ENCODE data around the gene TMEM132C.

TMEM132C gene

DNA sequence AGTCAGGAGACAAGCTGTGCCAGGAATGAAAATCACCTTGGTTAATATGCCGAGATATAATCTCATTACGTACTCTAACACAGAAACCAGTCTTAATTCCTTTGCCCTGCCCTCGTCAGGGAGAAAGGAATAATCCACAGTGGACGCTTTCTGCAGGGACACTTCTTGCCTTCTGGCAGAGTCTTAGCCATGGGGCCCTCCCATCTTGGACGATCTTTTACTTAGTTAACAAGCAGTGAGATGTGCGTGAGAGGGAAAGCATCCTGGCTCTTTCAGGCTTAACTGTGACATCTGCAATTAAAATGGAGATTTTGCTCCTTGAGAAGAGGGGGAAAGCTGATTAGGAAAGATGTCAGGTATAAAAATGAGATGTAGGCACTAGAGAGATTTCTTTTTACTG, 246.4 kb downstream of the TMEM132C start:
- DNase-seq (ENCODE audit: extremely low spot score): no peak
- TF ChIP-seq FOXA1 (IDR thresholded peaks at IDR 0.05) (no peak), SUZ12 (IDR thresholded peaks at IDR 0.05) (no peak), HDGF (IDR thresholded peaks at IDR 0.05; ENCODE audit: borderline replicate concordance) (no peak), BHLHE40 (IDR thresholded peaks at IDR 0.05; ENCODE audit: borderline replicate concordance) (no peak), ZNF384 (IDR thresholded peaks at IDR 0.05) (no peak), LEF1 (IDR thresholded peaks at IDR 0.05; ENCODE audit: borderline replicate concordance) (no peak), ELF4 (IDR thresholded peaks at IDR 0.05) (no peak), ARNT (IDR thresholded peaks at IDR 0.05) (no peak), CTBP1 (IDR thresholded peaks at IDR 0.05; ENCODE audit: borderline replicate concordance) (no peak), FOXK2 (IDR thresholded peaks at IDR 0.05) (no peak), TARDBP (IDR thresholded peaks at IDR 0.05) (no peak)
- CTCF ChIA-PET: no interaction called here
- POLR2A ChIA-PET: no interaction called here

DNA sequence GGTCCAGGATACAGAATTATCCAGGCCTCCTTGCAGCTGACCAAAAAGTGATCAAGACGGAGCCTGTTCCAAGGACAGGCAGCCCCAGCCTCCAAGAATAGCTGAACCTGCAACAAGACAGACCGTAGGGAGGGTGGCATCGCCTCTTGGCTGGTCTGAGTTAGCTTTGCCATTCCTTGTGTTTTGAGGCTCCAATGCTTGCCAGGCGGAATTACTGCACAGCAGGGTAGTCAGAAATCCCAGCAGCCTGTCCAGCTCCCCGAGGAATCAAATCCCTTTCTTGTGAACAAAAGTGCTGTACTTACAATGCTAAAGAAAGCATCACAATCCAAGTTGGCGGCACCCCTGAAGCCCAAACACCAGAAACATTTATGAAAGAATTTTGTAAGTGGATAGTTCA, 246.9 kb downstream of the TMEM132C start:
- ChIA-PET POLR2A (no interaction called here), CTCF (no interaction called here)
- TF ChIP-seq CTBP1 (IDR thresholded peaks at IDR 0.05; ENCODE audit: borderline replicate concordance) (no peak), LEF1 (IDR thresholded peaks at IDR 0.05; ENCODE audit: borderline replicate concordance) (no peak), TARDBP (IDR thresholded peaks at IDR 0.05) (no peak), FOXA1 (IDR thresholded peaks at IDR 0.05) (no peak), ELF4 (IDR thresholded peaks at IDR 0.05) (no peak), HDGF (IDR thresholded peaks at IDR 0.05; ENCODE audit: borderline replicate concordance) (no peak), SP1 (IDR thresholded peaks at IDR 0.05) (no peak), ARNT (IDR thresholded peaks at IDR 0.05) (no peak), FOXK2 (IDR thresholded peaks at IDR 0.05) (no peak), FOXM1 (IDR thresholded peaks at IDR 0.05; ENCODE audit: borderline replicate concordance) (no peak), ZNF384 (IDR thresholded peaks at IDR 0.05) (no peak), BHLHE40 (IDR thresholded peaks at IDR 0.05; ENCODE audit: borderline replicate concordance) (no peak), SUZ12 (IDR thresholded peaks at IDR 0.05) (no peak), NFRKB (IDR thresholded peaks at IDR 0.05) (no peak), L3MBTL2 (conservative IDR thresholded peaks at IDR 0.05) (no peak)
- TF ChIP-seq, protein P1, sequence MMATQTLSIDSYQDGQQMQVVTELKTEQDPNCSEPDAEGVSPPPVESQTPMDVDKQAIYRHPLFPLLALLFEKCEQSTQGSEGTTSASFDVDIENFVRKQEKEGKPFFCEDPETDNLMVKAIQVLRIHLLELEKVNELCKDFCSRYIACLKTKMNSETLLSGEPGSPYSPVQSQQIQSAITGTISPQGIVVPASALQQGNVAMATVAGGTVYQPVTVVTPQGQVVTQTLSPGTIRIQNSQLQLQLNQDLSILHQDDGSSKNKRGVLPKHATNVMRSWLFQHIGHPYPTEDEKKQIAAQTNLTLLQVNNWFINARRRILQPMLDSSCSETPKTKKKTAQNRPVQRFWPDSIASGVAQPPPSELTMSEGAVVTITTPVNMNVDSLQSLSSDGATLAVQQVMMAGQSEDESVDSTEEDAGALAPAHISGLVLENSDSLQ (IDR thresholded peaks at IDR 0.05): no peak
- DNase-seq (ENCODE audit: extremely low spot score): no peak

- CTCF ChIA-PET: no interaction called here
- TF ChIP-seq ELF4 (IDR thresholded peaks at IDR 0.05) (no peak), SUZ12 (IDR thresholded peaks at IDR 0.05) (no peak), L3MBTL2 (conservative IDR thresholded peaks at IDR 0.05) (no peak), BHLHE40 (IDR thresholded peaks at IDR 0.05; ENCODE audit: borderline replicate concordance) (no peak), HDGF (IDR thresholded peaks at IDR 0.05; ENCODE audit: borderline replicate concordance) (no peak), ARNT (IDR thresholded peaks at IDR 0.05) (no peak), FOXA1 (IDR thresholded peaks at IDR 0.05) (no peak)
- no peak for DNase-seq (ENCODE audit: extremely low spot score)
- POLR2A ChIA-PET: no interaction called here
These were observed 251.7 kb downstream of the TMEM132C start for GRCh38 chr12:128518644-128519043.

DNA sequence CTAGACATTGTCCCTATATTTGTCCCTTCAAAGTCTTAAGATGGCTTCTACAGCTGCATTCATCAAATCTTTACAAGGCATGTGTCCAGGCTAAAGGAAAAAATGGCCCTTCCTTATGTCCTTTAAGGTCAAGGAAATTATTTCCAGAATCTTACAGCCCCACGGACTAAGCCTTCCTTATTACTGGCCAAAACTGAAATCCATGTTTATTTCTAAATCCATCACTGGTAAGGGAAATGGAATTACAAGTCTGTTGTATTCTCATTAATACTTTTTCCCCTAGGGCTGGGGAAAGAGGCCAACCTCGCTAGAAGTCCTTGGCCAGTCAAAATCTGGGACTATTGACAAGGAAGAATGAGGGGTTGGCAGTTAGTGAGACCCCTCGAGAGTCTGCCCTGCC, 252.5 kb downstream of the TMEM132C start:
- POLR2A ChIA-PET: no interaction called here
- TF ChIP-seq, protein P1 (IDR thresholded peaks at IDR 0.05): no peak
- TF ChIP-seq CTBP1 (IDR thresholded peaks at IDR 0.05; ENCODE audit: borderline replicate concordance) (no peak), TARDBP (IDR thresholded peaks at IDR 0.05) (no peak), SP1 (IDR thresholded peaks at IDR 0.05) (no peak), FOXA1 (IDR thresholded peaks at IDR 0.05) (no peak), LEF1 (IDR thresholded peaks at IDR 0.05; ENCODE audit: borderline replicate concordance) (no peak), FOXK2 (IDR thresholded peaks at IDR 0.05) (no peak), ELF4 (IDR thresholded peaks at IDR 0.05) (no peak), ARNT (IDR thresholded peaks at IDR 0.05) (no peak), HDGF (IDR thresholded peaks at IDR 0.05; ENCODE audit: borderline replicate concordance) (no peak)
- no peak for DNase-seq (ENCODE audit: extremely low spot score)
- CTCF ChIA-PET: no interaction called here

GRCh38 chr12:128521981-128522380, 255.0 kb downstream of the TMEM132C start:
- no peak for DNase-seq (ENCODE audit: extremely low spot score)
- ChIA-PET CTCF (no interaction called here), POLR2A (no interaction called here)
- TF ChIP-seq FOXM1 (IDR thresholded peaks at IDR 0.05; ENCODE audit: borderline replicate concordance): no peak
- TF ChIP-seq ARNT (IDR thresholded peaks at IDR 0.05): no peak
- no peak for TF ChIP-seq BHLHE40 (IDR thresholded peaks at IDR 0.05; ENCODE audit: borderline replicate concordance)
- no peak for TF ChIP-seq HDGF (IDR thresholded peaks at IDR 0.05; ENCODE audit: borderline replicate concordance)
- TF ChIP-seq NFRKB (IDR thresholded peaks at IDR 0.05): no peak
- TF ChIP-seq TARDBP (IDR thresholded peaks at IDR 0.05): no peak
- TF ChIP-seq ZNF384 (IDR thresholded peaks at IDR 0.05): no peak
- TF ChIP-seq ELF4 (IDR thresholded peaks at IDR 0.05): no peak
- no peak for TF ChIP-seq SUZ12 (IDR thresholded peaks at IDR 0.05)
- no peak for TF ChIP-seq CTBP1 (IDR thresholded peaks at IDR 0.05; ENCODE audit: borderline replicate concordance)

DNA sequence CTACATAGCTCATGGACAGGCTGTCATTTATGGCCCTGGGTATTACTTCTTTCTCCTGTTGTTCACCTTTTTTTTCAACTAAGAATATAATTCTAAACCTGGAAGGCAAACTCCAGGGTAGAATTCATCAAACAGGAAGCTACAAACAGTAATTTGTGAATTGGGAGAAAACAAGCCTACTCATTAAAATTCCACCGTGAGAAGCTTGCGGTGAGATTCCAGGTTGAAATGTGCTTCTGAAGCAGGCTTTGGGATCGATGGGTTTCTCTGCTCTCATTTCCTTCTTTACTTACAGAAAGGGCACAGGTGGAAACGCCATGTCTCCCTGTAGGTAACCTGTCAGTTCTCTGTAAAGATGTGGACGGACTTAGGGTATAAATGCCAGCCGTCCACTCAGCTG, 257.5 kb downstream of the TMEM132C start:
- DNase-seq (ENCODE audit: extremely low spot score): no peak
- ChIA-PET POLR2A (no interaction called here), CTCF (no interaction called here)
- TF ChIP-seq FOXA1 (IDR thresholded peaks at IDR 0.05): no peak
- TF ChIP-seq FOXK2 (IDR thresholded peaks at IDR 0.05): no peak
- TF ChIP-seq NFRKB (IDR thresholded peaks at IDR 0.05): no peak
- TF ChIP-seq SP1 (IDR thresholded peaks at IDR 0.05): no peak
- no peak for TF ChIP-seq CTBP1 (IDR thresholded peaks at IDR 0.05; ENCODE audit: borderline replicate concordance)
- no peak for TF ChIP-seq TARDBP (IDR thresholded peaks at IDR 0.05)
- TF ChIP-seq HDGF (IDR thresholded peaks at IDR 0.05; ENCODE audit: borderline replicate concordance): no peak
- TF ChIP-seq ARNT (IDR thresholded peaks at IDR 0.05): no peak
- no peak for TF ChIP-seq ZNF384 (IDR thresholded peaks at IDR 0.05)

- ChIA-PET POLR2A (no interaction called here), CTCF (no interaction called here)
- no peak for TF ChIP-seq L3MBTL2 (conservative IDR thresholded peaks at IDR 0.05)
- TF ChIP-seq, protein P1 (IDR thresholded peaks at IDR 0.05): no peak
- TF ChIP-seq TARDBP (IDR thresholded peaks at IDR 0.05): no peak
- no peak for TF ChIP-seq HDGF (IDR thresholded peaks at IDR 0.05; ENCODE audit: borderline replicate concordance)
- TF ChIP-seq FOXA1 (IDR thresholded peaks at IDR 0.05): no peak
- TF ChIP-seq ZNF384 (IDR thresholded peaks at IDR 0.05): no peak
- TF ChIP-seq CTBP1 (IDR thresholded peaks at IDR 0.05; ENCODE audit: borderline replicate concordance): no peak
- TF ChIP-seq SUZ12 (IDR thresholded peaks at IDR 0.05): no peak
- TF ChIP-seq LEF1 (IDR thresholded peaks at IDR 0.05; ENCODE audit: borderline replicate concordance): no peak
- TF ChIP-seq FOXK2 (IDR thresholded peaks at IDR 0.05): no peak
- TF ChIP-seq BHLHE40 (IDR thresholded peaks at IDR 0.05; ENCODE audit: borderline replicate concordance): no peak
- TF ChIP-seq FOXM1 (IDR thresholded peaks at IDR 0.05; ENCODE audit: borderline replicate concordance): no peak
- TF ChIP-seq ELF4 (IDR thresholded peaks at IDR 0.05): no peak
- TF ChIP-seq SP1 (IDR thresholded peaks at IDR 0.05): no peak
- TF ChIP-seq ARNT (IDR thresholded peaks at IDR 0.05): no peak
- no peak for DNase-seq (ENCODE audit: extremely low spot score)
These were observed 264.2 kb downstream of the TMEM132C start for GRCh38 chr12:128531170-128531569.
